Upper lobe of left lung (tissue), 6 donors: Measurements from ENCODE around the gene TXNDC2. TPM values are rescaled to one million over a fixed set of nuclear protein-coding genes. Genes with fewer than 3 reads are reported as not detected.
A peak's percentile ranks its signal among the peaks of the same experiment; 100 is the strongest.

Source experiments
- ATAC-seq, 2 donors: fragments of 200-7000 bp; cut with Tn5 transposase; one replicate each; pipeline ENCODE4 v1.9.1; 2022; ENCODE audit warnings: mild to moderate bottlenecking in 2 of 2, moderate library complexity in 2 of 2; ENCODE audit not compliant: low FRiP score in 2 of 2
- DNase-seq, 2 donors: peaks; one replicate each; pipeline ENCODE4 v3.0.0-alpha.2; 2019 to 2020
- H3K27ac ChIP-seq, 4 donors: fragments of 200-600 bp; sonication (generic); one replicate each; pipeline ENCODE4 v1.5.1; 2016 to 2019
- H3K27me3 ChIP-seq, 4 donors: fragments of 200-600 bp; sonication (generic); one replicate each; pipeline ENCODE4 v1.5.1; 2017 to 2019
- H3K36me3 ChIP-seq, 4 donors: fragments of 200-600 bp; sonication (generic); one replicate each; pipeline ENCODE4 v1.5.1; 2016 to 2019
- H3K4me1 ChIP-seq, 4 donors: fragments of 200-600 bp; sonication (generic); one replicate each; pipeline ENCODE4 v1.5.1; 2018 to 2019
- H3K4me3 ChIP-seq, 4 donors: fragments of 200-600 bp; sonication (generic); one replicate each; pipeline ENCODE4 v1.5.1; 2017 to 2019; ENCODE audit warnings: mild to moderate bottlenecking in 2 of 4, moderate library complexity in 1 of 4
- H3K9me3 ChIP-seq, 4 donors: fragments of 200-600 bp; sonication (generic); one replicate each; pipeline ENCODE4 v1.5.1; 2018 to 2019
- EP300 ChIP-seq, 4 donors: sonication (generic); formaldehyde crosslinking; IDR thresholded peaks; one replicate each; pipeline ENCODE4 v1.5.1; 2017; ENCODE audit warnings: antibody characterized with exemption in 4 of 4, control low read depth in 2 of 4
- POLR2A ChIP-seq, 4 donors: fragments of 450-650 bp; IDR thresholded peaks; one replicate each; pipeline ENCODE4 v1.5.1; 2016 to 2017; ENCODE audit warnings: antibody characterized with exemption in 4 of 4, mild to moderate bottlenecking in 2 of 4
- POLR2AphosphoS5 ChIP-seq, 2 donors: sonication (generic); formaldehyde crosslinking; IDR thresholded peaks; one replicate each; pipeline ENCODE4 v1.5.1; 2017; ENCODE audit warnings: antibody characterized with exemption in 2 of 2
- WGBS, 2 donors: methylation state at CpG; one replicate each; pipeline ENCODE4 v1.1.5; 2017 to 2018; 5-methylcytosine and 5-hydroxymethylcytosine counted together
- total RNA-seq, 6 donors: library from RNA; depleted of rRNA in 4 of 6; stranded (reverse); fragments of >200 nt in 4 of 6; gene quantifications; one replicate each; pipeline versions ENCODE4 v1.1.0 to v1.2.1, GENCODE V29; 2016 to 2021
- TF ChIP-seq, protein P1 (sequence below), 6 experiments: fragments of 450-650 bp in 4 of 6; fragments of 200-600 bp in 2 of 6; sonication (generic) in 2 of 6; IDR thresholded peaks; one replicate each; pipeline ENCODE4 v1.5.1; 2016 to 2019; ENCODE audit warnings: antibody characterized with exemption in 6 of 6
- donor health status: DM: no; HTN: no; CAD: no; lungs with moderate emphysema.
- donor health status: DM: no; HTN: yes; CAD: no; lungs with severe emphysema.

The TXNDC2 gene
- total RNA-seq, 6 donors from 2014 or later = 0.30 to 0.49 (median 0.33) TPM; not detected in 3

DNA sequence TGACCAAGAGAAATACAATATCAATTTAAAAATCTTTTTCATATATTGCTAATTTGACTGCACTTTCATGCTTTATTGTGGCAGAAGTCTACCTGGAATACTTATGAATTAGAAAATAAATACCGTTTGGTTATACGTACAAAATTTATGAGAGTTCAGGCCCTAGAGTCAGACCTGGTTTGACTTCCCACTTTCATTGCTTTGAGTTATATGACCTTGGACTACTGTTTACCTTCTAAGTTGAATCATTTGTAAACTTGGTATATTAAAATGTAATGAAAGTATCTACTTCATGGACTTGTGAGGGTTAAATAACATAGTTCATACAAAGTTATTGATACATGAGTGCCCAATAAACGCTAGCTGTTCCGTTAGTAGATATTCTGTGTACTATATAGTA lies 40.0 kb downstream of the TXNDC2 start:
- no peaks in the 10 kb centered on the region for H3K27me3 ChIP-seq
- WGBS, 2 donors = 81% methylated on average over 4 of the region's 4 CpGs
- H3K36me3 ChIP-seq = no peaks in the 10 kb centered on the region
- ATAC-seq (no peak), DNase-seq (no peak)
- peak overlapping the region in 2 of 4 donors; percentile 5 to 8 for H3K27ac ChIP-seq
- H3K9me3 ChIP-seq = no peaks in the 10 kb centered on the region
- TF ChIP-seq POLR2A (IDR thresholded peaks at IDR 0.05) (no peak), EP300 (IDR thresholded peaks at IDR 0.05) (no peak), POLR2AphosphoS5 (IDR thresholded peaks at IDR 0.05) (no peak)
- TF ChIP-seq, protein P1, sequence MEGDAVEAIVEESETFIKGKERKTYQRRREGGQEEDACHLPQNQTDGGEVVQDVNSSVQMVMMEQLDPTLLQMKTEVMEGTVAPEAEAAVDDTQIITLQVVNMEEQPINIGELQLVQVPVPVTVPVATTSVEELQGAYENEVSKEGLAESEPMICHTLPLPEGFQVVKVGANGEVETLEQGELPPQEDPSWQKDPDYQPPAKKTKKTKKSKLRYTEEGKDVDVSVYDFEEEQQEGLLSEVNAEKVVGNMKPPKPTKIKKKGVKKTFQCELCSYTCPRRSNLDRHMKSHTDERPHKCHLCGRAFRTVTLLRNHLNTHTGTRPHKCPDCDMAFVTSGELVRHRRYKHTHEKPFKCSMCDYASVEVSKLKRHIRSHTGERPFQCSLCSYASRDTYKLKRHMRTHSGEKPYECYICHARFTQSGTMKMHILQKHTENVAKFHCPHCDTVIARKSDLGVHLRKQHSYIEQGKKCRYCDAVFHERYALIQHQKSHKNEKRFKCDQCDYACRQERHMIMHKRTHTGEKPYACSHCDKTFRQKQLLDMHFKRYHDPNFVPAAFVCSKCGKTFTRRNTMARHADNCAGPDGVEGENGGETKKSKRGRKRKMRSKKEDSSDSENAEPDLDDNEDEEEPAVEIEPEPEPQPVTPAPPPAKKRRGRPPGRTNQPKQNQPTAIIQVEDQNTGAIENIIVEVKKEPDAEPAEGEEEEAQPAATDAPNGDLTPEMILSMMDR (IDR thresholded peaks at IDR 0.05) = no peak
- no peak overlapping the region for H3K4me3 ChIP-seq
- H3K4me1 ChIP-seq = peaks cover 70 to 88% (median 77%) of the 10 kb centered on the region in 4 donors

DNA sequence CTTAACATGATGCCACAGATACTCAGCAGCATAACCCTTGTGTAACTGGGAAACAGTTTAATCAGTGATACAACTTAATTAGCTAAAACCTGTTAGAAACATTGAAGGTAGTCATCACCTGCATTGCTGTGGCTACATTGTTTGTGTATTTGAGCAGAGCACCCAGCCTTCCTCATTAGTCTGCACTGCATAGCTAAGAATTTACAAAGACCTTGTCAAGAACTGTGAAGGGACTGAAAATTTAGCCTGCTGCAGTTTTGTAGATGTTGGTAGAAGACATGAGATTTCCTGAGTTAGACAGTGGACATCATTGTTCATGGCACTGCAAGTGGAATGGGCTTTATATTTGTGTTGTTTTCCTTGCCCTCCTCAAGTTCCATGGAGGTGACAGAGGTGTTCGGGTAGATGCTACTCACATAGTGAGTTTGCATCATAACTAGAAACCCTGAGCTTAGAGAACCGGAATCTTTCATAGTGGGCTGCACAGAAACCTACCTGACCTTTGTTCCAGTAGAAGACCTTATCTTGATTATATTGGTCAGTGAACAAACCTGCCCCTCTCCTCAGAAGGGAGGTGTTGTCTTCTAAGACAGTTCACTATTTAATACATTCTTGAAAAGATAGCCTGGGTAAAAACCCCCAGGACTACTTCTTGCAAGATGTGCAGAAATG lies 40.6 kb downstream of the TXNDC2 start:
- WGBS, 2 donors = 76 to 85% methylated on average over 2 of the region's 2 CpGs
- no peak for ATAC-seq
- no peak for TF ChIP-seq POLR2AphosphoS5 (IDR thresholded peaks at IDR 0.05)
- TF ChIP-seq EP300 (IDR thresholded peaks at IDR 0.05) = no peak
- Histone ChIP-seq H3K4me3 (no peak overlapping the region), H3K27me3 (no peaks in the 10 kb centered on the region), H3K4me1 (peaks cover 66 to 86% (median 73%) of the 10 kb centered on the region in 4 donors), H3K27ac (peak overlapping the region in 2 of 4 donors; percentile 5 to 8), H3K9me3 (no peaks in the 10 kb centered on the region), H3K36me3 (no peaks in the 10 kb centered on the region)
- no peak for DNase-seq

DNA sequence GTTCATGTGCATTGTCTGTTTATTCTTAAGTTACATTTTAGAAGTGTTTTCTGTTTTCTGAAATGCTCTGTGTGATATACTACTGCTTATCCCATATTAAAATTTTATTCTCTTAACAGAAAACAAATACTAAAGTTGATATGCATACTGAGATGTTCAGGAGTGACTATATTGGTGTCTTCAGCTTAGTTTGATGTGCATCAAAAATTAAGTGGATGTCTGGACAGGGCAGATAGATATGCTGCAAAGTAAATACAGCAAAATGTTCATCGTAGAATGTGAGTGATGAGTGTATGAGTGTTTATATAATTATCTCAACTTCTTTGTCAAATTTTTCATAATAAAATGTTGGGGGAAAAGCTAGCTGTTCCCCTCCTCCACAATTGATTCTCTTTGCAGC lies 41.2 kb downstream of the TXNDC2 start:
- no peak for DNase-seq
- Histone ChIP-seq H3K9me3 (no peaks in the 10 kb centered on the region), H3K27me3 (no peaks in the 10 kb centered on the region), H3K36me3 (peaks cover 0 to 2% (median 0%) of the 10 kb centered on the region in 4 donors), H3K4me1 (peaks cover 63 to 86% (median 73%) of the 10 kb centered on the region in 4 donors), H3K27ac (no peak overlapping the region), H3K4me3 (no peak overlapping the region)
- 33 to 38% methylated on average over 1 of the region's 1 CpG for WGBS, 2 donors
- ATAC-seq = no peak
- TF ChIP-seq, protein P1 (IDR thresholded peaks at IDR 0.05) = no peak
- TF ChIP-seq EP300 (IDR thresholded peaks at IDR 0.05) = no peak
- TF ChIP-seq POLR2AphosphoS5 (IDR thresholded peaks at IDR 0.05) = no peak
- no peak for TF ChIP-seq POLR2A (IDR thresholded peaks at IDR 0.05)

DNA sequence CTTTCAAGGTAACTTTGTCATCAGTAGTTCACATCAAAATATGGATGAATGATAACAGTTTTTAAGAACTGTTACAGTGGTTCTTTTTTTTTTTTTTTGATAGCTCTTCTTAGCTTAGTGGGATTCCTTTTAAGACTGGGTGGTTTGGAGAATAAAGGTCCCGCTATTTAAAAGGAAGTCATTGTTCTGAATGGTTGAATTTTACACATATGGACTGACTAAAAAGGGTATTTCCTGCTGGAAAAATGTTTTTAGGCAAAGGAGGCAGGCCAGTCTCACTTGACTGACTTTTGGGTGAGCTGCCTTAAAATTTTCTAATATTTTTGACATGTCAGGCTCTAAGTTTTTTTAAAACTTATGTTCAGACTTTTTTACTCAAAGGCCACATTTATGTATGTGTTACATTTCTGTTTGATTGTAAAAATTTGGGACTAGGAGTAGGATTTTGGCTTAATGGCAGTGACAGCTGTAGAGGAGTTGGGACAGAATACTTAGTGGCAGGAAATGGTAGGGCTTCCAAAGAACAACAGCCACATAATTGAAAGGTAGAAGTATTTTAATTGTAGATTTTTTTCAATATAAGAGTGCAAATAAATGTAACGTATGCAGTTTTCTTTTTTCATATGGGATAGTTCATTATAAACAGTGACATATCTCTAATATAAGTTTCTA lies 41.8 kb downstream of the TXNDC2 start:
- Histone ChIP-seq H3K4me1 (peaks cover 67 to 86% (median 75%) of the 10 kb centered on the region in 4 donors), H3K27me3 (no peaks in the 10 kb centered on the region), H3K4me3 (no peak overlapping the region), H3K36me3 (peaks cover 0 to 6% (median 0%) of the 10 kb centered on the region in 4 donors), H3K9me3 (no peaks in the 10 kb centered on the region), H3K27ac (no peak overlapping the region)
- ATAC-seq (no peak), DNase-seq (no peak)
- TF ChIP-seq POLR2AphosphoS5 (IDR thresholded peaks at IDR 0.05) = no peak
- TF ChIP-seq, protein P1 (IDR thresholded peaks at IDR 0.05) = no peak
- TF ChIP-seq POLR2A (IDR thresholded peaks at IDR 0.05) = no peak
- TF ChIP-seq EP300 (IDR thresholded peaks at IDR 0.05) = no peak
- WGBS, 2 donors = 61 to 70% methylated on average over 2 of the region's 2 CpGs

DNA sequence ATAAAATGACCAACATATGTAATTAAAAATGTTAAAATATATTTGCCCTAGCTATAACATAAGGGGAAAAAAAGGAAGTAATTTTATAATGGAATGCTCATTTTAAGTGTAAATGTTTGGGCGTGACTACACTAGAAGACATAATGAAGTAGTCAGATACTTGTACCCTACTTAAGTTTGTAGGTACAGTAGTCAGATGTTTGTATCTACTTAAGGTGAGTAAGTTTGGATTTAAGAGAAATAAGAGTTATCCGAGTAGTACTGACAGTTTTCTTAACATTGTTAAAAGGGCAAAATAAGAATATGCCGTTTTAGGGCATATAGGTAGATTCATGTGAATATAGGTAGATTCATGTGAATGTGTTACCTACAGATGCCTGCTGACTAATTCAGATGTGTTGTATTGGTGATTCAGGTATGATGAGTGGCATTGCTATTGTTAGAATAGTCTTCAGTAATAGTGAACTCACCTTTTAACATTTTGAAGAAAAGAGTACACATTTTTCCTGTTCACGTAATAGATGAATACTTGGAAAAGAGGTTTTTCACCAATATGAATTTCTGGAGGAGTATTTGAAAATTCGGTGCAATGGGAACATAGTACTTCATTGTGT lies 43.0 kb downstream of the TXNDC2 start:
- Histone ChIP-seq H3K9me3 (no peaks in the 10 kb centered on the region), H3K27ac (peak overlapping the region in 1 of 4 donors; percentile 14), H3K4me1 (peaks cover 62 to 82% (median 72%) of the 10 kb centered on the region in 4 donors), H3K4me3 (no peak overlapping the region), H3K36me3 (peaks cover 0 to 18% (median 0%) of the 10 kb centered on the region in 4 donors), H3K27me3 (no peaks in the 10 kb centered on the region)
- no peak for ATAC-seq
- TF ChIP-seq POLR2AphosphoS5 (IDR thresholded peaks at IDR 0.05) (no peak), EP300 (IDR thresholded peaks at IDR 0.05) (no peak), POLR2A (IDR thresholded peaks at IDR 0.05) (no peak)
- TF ChIP-seq, protein P1 (IDR thresholded peaks at IDR 0.05) = no peak
- 68 to 72% methylated on average over 5 of the region's 5 CpGs for whole genome bisulfite sequencing, 2 donors
- DNase-seq = no peak
